GM21576 (cell line): ENCODE measurements around the gene ARNT2.
"Not testable (repeated sequence)": the region's sequence is repeated elsewhere in the genome, so short reads cannot be mapped to it uniquely, and the experiment has no call there.

ENCODE experiments used
- ATAC-seq: cut with Tn5 transposase; IDR thresholded peaks from one replicate; pipeline ENCODE4 v1.9.1; 2021; ENCODE audit warnings: mild to moderate bottlenecking, moderate library complexity; ENCODE audit not compliant: unreplicated experiment

ARNT2 gene

DNA sequence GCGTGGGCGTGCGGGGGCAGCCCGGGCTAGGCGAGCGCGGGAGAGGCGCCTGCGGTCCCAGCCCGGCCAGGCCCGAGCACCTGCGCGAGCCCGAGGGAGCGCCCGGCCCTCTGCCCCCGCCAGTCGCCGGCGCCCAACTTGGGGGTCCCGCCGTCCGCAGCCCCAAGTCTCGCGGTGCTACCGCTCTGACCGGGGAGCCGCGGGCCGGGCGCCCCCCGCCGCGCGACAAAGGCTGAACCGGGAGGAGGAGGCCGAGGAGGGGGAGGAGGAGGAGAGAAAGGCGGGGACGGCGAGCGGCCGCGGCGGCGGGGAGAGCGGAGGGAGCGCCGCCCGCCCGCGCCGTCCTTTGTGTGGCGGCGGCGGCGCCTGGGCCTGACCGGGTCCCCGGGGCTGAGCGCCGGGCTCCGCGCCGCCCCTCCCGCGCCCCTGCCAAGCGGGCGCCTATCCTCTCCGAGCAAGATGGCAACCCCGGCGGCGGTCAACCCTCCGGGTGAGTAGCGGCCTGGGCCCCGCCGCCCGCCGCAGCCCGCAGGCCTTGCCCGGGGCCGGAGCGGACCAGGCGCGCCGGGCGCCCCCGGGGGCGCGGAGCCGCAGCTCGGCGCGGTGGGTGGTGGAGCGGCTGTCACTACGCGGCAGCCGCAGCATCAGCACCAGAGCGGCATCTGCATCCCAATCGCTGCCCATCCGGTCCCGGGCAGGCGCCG is at the start of gene ARNT2:
Gene ARNT2 (plus strand): TSS at position 326 of the 704 bp plus-strand sequence. CDS start 134 bp downstream, at position 460.
- ATAC-seq, result no peak

DNA sequence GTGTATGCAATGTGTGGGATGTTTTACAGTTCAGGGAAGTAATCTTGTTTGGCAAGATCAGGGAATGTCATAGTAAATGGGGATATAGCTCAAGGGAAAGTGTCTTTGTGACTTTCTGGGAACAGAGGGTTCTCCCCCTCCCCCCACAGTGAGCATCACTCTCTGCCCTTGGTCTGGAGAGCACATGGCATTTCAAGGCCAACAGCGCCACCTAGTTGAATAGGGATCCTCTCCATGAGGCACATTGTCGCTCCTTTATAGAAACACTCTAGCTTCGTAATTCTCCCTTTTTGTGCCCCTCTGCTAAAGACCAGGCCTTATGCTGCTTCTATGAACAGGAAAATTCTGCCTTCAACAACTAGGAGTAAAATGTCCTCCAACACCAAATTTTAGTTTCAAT is 37.1 kb upstream of the ARNT2 start:
- no peak for ATAC-seq

DNA sequence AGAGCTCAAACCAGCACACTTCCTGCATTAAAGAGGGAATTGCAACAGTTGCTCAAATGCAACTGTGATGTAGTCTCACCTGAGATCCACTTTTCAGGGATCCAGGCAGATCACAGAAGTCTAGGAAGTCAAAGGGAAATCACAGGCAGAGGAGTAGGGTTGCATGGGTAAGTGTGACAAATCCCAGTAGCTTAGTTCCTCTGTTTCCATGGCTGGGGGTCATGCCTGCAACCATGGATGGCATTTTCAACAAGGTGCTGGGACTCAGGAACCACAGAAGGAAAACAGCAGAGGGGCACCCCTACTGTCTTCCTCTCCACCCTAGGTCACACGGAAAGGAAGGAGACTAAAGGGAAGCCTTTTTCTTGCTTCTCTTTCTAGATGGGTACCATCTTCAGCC is 36.5 kb upstream of the ARNT2 start:
- no peak for ATAC-seq

GRCh38 chr15:80371924-80372323 is 32.3 kb upstream of the ARNT2 start:
- no peak for ATAC-seq

DNA sequence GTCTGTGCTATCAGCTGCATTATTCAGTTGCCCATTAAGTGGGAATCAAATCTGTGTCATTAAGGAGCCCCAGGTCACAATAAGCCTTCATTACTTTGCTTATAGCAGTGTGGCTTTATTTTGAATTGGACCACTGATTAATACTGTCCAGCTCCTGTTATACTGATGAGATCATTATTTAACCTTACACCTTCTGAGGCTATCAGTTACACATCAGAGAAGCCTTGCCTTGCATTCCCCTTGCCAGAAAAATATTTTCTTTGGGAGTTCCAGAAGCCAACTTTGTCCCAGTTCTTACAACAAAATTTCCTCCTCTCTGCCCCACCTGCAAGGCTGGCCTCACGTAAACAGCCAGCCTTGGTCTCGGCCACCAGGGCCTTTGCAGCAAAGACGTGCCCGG is 29.7 kb upstream of the ARNT2 start:
- no peak for ATAC-seq

DNA sequence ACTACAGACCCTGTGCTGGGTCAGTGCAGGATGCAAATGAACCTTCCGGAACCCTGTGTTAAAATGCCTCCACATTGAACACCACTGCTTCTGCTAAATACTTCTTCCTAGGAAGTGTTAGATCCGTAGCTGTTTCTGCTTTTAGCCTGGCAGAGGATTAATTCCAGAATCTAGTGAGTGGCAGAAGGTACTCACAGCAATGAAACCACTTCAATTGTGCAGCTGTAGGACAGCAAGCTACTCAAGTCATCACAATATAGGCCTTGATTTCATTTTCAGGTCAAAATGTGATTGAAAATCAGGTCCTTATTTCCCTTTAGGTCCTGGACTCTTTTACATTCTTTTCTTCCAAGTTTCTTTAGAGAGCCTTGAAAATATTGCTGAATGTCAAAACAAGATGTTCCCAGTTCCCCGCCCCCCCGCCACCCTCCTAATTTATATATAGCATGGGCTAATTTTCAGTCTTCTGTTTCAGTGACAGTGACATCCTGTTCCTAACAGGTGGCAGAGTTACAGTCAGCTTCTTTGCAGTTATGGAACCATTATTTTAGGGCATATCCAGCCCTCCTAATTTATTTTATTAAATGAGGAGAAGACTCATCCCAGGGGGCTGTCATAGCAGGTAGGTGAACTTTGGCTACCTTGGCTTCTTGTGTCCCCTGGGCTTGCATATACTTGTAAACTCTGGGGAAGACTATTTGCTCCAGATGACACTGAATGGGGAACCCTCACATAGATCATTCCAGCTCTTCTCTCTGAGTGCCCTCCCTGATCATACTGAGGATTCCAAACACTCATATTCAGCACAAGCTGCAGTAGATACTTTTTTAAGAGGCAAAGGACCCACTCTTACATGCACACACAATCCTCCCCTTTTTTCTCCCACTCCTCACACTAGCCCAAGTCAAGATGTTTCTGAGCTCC is 28.0 kb upstream of the ARNT2 start:
- no peak for ATAC-seq

GRCh38 chr15:80379693-80380092 is 24.5 kb upstream of the ARNT2 start:
- no peak for ATAC-seq

GRCh38 chr15:80380154-80380553 is 24.0 kb upstream of the ARNT2 start:
- ATAC-seq, result no peak

DNA sequence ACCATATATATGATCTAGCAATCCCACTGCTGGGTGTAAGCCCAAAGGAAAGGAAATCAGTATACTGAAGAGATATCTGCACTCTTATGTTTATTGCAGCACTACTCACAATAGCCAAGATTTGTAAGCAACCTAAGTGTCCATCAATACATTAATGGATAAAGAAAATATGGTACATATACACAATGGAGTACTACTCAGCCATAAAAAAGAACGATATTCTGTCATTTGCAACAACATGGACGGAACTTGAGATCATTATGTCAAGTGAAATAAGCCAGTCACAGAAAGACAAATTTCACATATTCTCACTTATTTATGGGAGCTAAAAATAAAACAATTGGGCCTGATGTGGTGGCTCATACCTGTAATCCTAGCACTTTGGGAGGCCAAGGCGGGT is 21.9 kb upstream of the ARNT2 start:
- no peak for ATAC-seq

GRCh38 chr15:80384432-80384831 is 19.8 kb upstream of the ARNT2 start:
- no peak for ATAC-seq

DNA sequence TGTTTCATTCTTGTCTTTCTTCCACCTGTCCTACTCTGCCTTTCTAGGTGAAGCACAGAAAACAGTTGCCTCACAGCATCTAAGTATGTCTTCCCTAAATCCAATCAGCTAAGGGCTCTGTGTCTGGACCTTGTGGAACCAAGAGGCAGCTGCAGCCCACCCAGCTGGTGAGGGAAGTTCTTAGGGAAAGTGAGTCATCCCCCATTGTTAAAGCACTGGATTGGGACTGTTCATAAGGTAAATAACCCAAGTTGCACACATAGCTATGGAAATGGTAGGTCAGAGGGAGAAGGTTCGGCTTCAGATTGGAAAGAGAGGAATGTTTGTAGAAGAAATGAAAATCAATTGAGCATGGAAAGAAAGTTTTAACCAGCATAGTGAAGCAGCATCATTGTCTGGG is 18.0 kb upstream of the ARNT2 start:
- no peak for ATAC-seq

GRCh38 chr15:80388326-80388725 is 15.9 kb upstream of the ARNT2 start:
- no peak for ATAC-seq

GRCh38 chr15:80389370-80389769 is 14.8 kb upstream of the ARNT2 start:
- no peak for ATAC-seq

- ATAC-seq, result not testable (repeated sequence)
Observed at GRCh38 chr15:80390942-80391341, 13.2 kb upstream of the ARNT2 start.

DNA sequence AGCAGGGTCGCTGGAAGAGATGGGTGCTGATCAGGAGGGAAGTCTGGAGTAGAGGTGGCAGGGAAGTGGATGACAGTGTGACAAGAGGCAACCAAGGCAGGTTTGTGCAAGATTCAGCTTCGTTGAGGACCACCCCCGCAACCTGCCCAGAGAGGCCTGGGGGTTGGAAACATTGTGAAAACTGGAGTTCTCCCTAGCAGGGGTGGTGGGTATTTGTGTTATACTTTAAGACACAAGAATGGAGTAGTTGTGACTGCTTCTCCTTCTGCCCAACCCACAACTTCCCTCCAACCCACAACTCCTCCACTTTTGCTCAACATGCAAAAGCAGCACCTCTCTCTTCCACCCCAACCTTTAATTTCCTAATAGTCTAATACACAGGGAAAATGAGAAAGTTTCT is 8.6 kb upstream of the ARNT2 start:
- ATAC-seq, result no peak

DNA sequence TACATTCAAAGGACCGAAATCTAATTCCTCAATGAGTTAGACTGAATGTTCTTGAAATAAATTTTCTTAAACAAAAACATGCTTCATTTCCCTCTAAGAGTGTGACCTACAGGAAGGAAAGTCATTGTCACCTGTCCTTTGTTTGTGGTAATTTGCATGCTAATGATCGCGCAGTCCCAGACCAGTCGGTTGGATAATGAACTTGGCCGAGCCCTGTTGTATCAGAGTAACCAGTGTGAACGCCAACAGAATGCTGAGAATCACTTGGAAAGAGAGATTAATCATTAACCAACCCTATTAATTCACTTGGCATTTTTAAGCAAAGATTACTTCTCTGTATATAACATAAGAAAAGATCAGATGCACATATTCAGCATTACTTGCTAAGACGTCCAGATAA is 8.1 kb upstream of the ARNT2 start:
- ATAC-seq, result no peak

DNA sequence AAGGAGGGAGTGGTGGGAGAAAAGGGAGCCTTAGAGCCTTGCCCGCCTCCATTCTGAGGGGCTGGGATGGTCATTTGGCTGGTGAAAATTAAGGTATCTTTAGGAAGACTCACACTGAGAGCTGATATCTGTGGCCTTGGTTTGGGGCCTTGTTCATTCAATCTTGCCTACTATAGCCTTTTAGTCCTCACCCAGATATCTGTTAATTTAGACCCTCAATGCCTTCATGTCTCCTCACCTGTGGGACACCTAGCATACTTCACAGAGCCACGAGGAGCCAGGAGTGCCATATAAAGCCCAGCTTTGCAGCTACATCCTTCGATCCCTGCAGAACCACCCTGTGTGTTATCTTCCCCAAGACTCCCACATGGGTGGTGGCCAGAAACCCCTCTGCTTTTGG is 4.7 kb upstream of the ARNT2 start:
- no peak for ATAC-seq

GRCh38 chr15:80401456-80401855 is 2.7 kb upstream of the ARNT2 start:
- ATAC-seq, result no peak

DNA sequence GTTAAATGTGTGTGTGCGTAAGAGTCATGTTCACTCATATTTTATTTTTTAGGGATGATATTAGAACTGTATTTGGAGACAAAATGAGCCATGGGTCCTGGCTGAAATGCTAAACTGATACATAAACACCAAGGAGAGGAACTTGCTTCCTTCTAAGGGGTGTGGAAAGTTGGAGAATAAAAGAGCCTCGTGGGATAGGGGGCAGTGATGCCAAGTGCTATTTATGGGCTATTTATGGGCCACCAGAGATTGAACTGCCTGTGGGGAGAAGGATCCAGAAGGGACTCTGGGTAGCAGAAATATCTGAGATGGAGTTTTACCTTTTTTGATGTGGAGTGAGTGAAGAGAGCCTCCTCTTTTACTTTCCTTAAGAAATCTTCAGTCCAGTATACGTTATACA is 1.8 kb upstream of the ARNT2 start:
- ATAC-seq, result no peak

GRCh38 chr15:80403712-80404056 is 498 bp upstream of the ARNT2 start:
- no peak for ATAC-seq

DNA sequence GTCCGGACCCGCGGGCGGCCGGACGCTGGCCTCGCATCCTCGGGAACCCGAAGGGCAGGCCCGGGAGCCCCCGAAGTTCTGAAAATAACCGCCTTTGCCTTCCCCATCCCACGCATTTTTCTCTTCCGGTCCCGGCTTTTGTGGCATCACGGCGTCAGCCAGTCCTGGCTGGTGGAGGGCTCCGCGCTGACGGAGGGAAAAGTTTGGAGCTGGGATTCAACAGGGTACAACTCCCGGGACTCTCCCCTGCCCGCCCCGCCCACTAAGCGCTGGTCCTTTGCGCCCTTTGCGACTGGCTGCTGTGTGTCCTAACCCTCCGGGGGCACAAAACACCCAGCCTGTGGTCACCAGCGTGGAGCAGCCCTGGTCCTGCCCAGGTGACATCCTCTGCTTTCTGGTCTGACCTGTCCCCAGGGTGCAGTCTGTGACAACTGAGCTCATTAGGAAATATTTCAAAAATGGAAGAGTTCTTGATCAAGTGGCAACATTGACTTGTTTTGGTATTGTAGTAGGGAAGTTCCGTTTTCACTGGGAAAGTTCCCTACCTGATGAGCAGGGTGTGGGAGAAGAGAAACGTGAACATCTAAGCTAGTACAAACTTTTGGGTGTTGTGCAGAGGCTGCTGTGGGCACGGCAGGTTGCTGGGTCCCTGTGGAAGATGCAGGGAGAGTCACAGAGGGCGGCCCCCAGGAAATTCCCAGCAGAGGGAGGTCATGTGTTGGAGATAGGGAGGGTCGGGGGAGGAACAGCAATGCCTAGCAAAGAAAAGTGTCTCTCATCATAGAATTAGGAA is 775 bp downstream of the ARNT2 start:
- no peak for ATAC-seq

DNA sequence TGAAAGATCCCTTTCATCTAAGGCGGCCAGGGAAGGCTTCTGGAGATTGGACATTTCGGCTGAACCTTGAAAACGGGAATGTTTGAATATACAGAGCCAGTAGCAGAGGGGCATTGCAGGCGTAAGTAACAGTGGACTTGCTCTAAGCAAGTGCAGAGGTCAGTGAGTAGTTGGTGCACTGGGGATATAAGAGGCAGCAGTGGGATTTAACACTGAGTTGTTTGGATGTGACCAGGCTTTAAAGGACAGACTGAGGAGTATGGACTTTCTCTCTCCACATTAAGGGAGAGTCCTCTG is 1.3 kb downstream of the ARNT2 start:
- no peak for ATAC-seq
